Measurements from ENCODE around the gene NAA16.
A peak's percentile ranks its signal among the peaks of the same experiment; 100 is the strongest.

Gene NAA16

GRCh38 chr13:41304551-41304950 lies 6.5 kb upstream of the NAA16 start:
- DNase-seq (ENCODE audit: low read depth) = no peak

DNA sequence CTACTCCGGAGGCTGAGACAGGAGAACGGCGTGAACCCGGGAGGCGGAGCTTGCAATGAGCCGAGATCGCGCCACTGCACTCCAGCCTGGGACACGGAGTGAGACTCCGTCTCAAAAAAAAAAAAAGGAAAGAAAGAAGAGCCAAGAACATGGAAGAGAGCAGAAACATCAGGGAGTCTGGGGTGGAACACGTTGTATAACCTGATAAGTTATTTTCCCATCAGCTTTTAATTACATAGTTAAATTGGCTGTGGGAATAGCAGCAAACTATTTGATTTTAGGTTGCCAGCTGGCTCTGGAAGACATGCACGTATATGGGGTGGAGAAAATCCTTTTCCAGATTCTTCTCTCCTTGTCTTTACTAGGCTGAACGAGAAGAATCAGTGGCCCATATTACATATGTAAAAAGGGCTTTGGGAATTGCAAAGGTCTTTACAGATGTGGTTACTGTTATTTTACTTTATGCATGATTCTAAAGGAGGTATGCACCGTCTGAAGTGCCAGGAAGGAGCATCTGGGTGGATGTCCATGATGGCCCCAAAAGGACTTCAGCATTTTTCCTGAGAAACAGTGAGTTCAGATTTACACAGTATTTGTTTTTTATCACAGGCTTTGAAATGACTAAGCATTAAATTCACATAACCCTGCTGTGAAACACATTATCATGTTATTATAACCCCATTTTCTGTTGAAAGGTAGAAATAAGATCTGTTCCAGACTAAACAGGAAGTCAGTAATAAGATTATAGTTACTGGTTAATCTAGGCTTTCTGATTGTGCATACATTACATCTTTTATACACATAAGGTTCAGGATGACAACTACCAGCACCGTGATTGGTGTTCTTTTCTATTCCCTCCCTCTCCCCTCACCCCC lies 4.6 kb upstream of the NAA16 start:
- no peak for DNase-seq (ENCODE audit: low read depth)

- DNase-seq (ENCODE audit: low read depth) = no peak
Observed at GRCh38 chr13:41307884-41308640, 3.0 kb upstream of the NAA16 start.

DNA sequence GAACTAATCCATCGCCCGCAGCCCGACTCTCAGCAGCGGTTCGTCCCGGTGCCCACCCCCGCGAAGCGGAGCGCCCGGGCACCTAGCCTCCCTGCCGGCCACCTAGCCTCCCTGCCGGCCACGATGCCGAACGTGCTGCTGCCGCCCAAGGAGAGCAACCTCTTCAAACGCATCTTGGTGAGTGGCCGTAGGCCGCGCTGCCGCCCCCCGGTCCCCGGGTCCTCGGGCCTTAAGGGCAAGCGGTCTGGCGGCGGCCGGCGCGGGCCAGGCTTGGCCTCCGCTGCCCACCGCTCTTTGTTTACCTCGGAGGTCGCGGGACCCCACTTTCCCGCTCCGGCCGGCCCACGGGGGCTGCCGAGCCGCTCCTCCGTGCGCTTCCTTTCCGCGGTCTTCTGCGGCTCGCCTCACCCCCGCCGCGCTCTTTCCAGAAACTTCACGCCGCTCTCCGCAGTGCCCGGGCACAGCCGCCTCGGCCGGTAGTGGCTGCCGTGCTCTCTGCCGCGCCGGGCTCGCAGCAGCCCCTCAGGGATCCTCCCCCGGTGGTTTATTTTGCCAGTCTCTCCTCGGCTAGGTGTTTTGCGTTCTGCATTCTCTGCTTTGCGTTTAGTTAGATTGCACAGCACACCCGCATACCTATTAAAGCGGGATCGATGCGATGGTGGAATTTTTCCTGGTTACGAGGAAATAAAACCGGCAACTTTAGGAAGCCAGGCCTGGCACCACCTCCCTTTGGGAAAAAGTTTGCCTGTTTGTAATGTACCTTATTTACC lies 524 bp downstream of the NAA16 start:
- peak; percentile 14 for DNase-seq (ENCODE audit: low read depth)

DNA sequence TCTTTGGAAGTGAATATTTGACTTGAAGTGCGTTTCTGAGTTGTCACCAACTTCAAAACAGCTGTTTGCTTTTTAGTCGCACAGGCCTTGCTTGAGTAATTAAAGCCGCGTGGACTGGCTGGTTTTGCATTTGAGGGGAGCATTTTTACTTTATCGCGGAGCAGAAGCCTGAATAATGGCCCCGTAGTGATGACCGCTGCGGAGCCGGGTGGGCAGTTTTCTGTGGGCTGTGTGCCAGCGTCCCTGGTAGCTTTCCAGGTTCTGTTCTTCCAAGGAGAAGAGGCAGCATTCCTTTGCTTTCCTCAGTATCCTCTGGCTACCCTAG lies 1.1 kb downstream of the NAA16 start:
- no peak for DNase-seq (ENCODE audit: low read depth)

DNA sequence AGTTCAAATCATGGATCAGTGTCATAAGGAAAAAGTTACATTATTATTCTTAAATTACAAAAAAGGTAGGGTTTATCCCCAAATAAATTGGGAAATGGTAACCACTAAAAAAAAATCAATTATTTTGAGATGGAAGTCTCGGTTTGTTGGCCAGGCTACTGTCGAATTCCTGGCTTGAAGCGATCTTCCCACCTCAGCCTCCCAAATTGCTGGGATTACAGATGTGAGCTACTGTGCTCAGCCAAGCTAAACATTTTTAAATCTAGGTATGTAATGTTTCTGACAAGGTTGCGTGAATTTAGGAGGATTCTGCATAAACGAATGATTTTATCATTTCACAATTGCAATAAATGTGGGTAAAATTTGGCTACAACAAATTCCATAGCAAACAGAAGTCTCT lies 2.0 kb downstream of the NAA16 start:
- DNase-seq (ENCODE audit: low read depth) = no peak

DNA sequence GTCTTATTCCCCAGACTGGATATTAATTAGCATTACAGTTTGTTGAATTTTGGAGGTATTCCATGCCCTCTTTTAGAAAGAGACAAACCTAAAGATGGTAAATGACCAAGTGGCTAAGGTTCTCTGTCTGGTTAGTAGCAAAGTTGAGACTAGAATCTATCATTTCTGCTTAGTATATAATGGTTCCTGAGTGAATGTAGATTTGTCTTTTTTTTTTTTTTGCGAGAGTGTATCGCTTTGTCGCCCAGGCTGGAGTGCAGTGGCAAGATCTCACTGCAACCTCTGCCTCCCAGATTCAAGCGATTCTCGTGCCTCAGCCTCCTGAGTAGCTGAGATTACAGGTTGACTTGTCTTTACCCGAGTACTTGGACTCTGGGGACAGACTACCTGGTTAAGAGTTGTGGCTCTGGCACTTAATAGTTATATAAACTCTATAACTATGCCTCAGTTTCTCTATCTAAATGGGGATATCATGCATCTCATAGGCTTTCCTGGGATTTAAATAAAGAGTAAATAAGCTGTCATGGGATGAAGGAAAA lies 2.7 kb downstream of the NAA16 start:
- DNase-seq (ENCODE audit: low read depth) = no peak

GRCh38 chr13:41315443-41316047 lies 4.5 kb downstream of the NAA16 start:
- no peak for DNase-seq (ENCODE audit: low read depth)

GRCh38 chr13:41317243-41317642 lies 6.2 kb downstream of the NAA16 start:
- DNase-seq (ENCODE audit: low read depth) = no peak

DNA sequence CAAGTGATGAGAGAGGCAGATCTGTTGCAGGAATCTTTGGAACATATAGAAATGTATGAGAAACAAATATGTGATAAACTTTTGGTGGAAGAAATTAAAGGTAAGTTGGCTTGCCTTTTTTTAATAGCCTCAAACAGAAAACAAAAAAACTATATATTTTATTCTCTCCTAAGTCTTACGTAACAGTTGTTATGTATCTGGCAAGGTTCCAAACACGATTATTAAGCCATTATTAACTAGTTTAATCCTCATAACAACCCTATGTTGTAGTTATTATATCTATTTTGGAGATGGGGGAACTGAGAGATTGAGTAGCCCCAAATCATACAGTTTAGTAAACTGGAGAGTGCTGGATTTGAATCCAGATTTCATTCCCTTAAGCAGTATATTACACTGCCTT lies 14.7 kb downstream of the NAA16 start:
- no peak for DNase-seq (ENCODE audit: low read depth)

GRCh38 chr13:41326661-41327060 lies 15.6 kb downstream of the NAA16 start:
- no peak for DNase-seq (ENCODE audit: low read depth)

DNA sequence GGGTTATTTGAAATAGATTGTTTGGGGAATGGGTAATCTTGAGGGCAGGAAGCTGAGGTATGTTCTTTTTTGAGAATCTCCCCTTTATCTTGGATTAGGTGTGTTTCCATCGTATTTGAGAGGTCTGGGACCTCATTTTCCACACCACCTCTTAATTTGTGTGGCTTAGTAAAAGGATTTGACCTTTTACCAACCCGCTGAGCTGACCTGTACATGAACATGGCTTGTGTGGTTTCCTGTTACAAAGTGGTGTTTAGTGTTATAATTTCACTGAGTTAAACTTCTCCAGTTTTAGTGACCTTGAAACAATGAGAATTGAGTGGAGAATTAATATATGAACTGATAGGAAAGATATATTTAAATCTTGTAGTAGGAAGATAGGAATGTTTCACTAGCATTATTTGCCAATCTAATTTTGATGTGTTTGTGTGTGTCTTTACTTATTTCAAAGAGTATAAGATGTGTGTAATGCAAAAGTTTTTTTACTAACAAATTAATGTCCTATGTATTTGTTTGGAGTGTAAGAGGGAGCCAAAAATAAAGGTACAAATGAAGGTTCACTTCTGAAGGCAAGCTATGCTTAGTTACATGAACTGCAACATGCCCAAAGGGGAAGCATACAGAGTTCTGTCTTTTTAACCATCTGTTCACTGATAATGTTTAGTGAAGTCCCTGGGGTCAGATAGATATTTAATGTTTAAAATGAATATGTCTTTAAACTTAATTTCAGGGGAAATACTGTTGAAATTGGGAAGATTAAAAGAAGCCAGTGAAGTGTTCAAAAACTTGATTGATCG lies 17.1 kb downstream of the NAA16 start:
- no peak for DNase-seq (ENCODE audit: low read depth)

DNA sequence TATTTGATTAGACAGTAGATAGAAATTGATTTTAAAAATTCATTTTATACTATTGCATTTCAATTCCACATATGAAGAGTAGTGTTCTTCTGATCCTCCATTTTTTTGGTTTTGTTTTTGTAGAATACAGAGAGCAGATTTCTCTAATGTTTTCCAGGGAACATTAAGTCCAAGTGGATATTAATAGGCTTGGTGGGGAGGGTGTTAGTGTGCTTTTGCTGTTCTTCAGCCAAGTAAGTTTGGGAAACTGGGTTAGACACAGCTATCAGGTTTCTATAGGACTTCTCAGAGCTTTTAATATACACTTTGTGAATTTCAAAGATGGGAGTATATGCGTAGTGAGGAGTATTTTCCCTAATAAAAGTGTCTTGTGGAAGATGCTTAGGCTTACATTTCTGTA lies 21.8 kb downstream of the NAA16 start:
- no peak for DNase-seq (ENCODE audit: low read depth)

DNA sequence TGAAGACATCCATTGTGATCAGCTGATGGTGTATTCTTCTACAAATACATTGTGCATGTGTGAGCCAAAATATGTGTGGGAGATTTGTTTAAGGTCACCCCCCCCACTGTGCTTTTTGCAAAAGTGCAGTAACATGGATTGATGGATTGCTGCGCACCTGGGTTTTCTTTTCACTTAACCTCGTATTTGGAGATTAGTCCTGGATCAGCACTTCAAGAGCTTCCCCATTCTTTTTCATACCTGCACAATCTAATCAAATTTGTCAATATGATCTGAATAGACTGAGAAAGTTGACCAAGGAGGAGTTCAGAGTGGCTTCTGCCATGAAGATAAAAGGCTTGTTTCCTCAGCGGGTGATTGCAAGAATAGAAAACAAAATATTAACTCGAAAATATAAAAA lies 23.7 kb downstream of the NAA16 start:
- no peak for DNase-seq (ENCODE audit: low read depth)

DNA sequence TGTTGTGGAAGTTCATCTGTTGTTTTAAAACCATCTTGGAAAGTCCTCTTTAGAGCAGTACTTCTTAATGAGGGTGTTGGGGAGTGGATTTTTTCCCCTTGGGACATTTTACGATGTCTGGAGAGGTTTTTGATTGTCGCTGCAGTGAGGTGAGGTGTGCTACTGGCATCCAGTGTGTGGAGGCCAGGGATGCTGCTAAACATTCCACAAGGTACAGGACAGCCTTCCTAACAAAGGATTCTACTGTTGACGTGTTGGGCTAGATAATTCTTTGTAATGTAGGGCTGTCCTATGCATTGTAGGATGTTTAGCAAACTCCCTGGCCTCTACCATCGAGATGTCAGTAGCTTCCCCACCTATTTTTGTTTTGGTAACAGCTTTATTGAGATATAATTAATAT lies 33.3 kb downstream of the NAA16 start:
- DNase-seq (ENCODE audit: low read depth) = no peak

DNA sequence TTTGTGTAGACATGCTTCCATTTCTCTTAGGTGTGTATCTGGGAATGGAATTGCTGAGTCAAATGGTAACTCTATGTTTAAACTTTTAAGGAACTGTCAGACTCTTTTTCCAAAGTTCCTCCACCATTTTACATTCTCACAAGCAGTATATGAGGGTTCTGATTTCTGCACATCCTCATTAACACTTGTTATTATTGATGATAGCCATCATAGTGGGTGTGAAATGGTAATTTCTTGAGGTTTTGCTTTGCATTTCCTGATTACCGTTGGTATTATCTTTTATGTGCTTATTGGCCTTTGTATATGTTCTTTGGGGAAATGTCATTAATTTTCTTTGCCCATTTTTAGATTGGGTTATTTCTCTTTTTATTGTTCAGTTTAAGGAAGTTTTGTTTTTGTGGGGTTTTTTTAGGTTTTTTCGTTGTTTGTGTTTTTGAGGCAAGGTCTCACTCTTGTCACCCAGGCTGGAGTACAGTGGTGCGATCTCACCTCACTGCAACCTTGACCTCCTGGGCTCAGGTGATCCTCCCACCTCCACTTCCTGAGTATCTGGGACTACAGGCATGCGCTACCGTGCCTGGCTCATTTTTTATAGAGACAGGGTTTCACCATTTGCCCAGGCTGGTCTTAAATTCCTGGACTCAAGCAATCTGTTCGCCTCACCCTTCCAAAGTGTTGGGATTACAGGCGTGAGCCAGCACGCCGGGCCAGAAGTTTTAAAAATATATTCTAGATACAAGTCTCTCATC lies 34.3 kb downstream of the NAA16 start:
- DNase-seq (ENCODE audit: low read depth) = no peak

- no peak for DNase-seq (ENCODE audit: low read depth)
Observed at GRCh38 chr13:41345914-41346589, 35.0 kb downstream of the NAA16 start.

DNA sequence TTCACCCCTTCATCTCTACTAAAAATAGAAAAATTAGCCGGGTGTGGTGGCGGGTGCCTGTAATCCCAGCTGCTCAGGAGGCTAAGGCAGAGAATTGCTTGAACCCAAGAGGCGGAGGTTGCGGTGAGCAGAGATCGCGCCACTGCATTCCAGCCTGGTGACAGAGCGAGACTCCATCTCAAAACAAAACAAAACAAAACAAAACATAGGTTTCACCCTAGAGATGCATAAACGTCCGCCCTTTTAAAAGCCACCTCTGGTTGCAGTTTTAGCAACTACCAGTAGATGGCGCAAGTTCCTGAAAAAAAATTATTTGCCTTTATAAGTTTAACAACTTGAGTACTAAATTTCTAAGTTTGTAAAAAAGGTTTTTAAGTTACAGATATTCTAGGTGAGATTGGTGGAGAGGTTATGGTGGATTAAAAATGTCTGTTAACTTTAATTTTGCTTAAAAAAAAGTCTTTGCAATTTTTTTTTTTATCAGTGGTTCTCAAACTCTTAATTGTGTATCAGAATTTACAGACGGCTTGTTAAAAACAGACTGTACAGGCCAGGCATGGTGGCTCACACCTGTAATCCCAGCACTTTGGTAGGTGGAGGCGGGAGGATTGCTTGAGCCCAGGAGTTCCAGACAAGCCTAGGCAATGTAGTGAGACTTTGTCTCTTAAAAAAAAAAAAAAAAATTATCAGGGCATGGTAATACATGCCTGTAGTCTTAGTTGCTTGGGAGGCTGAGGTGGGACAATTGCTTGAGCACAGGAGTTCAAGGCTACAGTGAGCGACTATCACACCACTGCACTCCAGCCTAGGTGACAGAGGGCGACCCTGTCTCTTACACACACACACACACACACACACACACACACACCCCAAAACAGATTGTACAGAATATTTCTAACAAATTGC lies 42.1 kb downstream of the NAA16 start:
- peak; percentile 31 for DNase-seq (ENCODE audit: low read depth)

GRCh38 chr13:41354416-41354815 lies 43.3 kb downstream of the NAA16 start:
- no peak for DNase-seq (ENCODE audit: low read depth)

Measured in stimulated activated CD8-positive, alpha-beta memory T cell treated with anti-CD3 and anti-CD28 coated beads, Interleukin-15, amount 100 ng/mL, for 1 hour (primary cell).